GM12878 (cell line): ENCODE results near the gene CSRP1. TPM values are rescaled to one million over a fixed set of nuclear protein-coding genes. Genes with fewer than 3 reads are reported as not detected.

ENCODE experiments used
- ATAC-seq: fragments of 200-7000 bp; cut with Tn5 transposase; 3 replicates; pipeline ENCODE4 v1.9.1; 2020; ENCODE audit warnings: mild to moderate bottlenecking, moderate library complexity
- BruUV-seq: library from RNA; stranded (reverse); fragments of 400-500 nt; replicated peaks from 2 replicates; lab custom pipeline; 2021; lab: Mats Ljungman, UMichigan
- CTCF ChIA-PET: fragments of 300-600 bp; sonication (Branson Sonifier 250); formaldehyde crosslinking; extraction: SDS; loops from one replicate; lab custom pipeline; 2021; ENCODE audit warnings: inconsistent platforms; lab: Yijun Ruan, JAX
- POLR2A ChIA-PET: fragments of 350-600 bp; formaldehyde crosslinking; extraction: SDS; loops from one replicate; lab custom pipeline; 2021; ENCODE audit warnings: inconsistent platforms; lab: Charles Lee
- RAD21 ChIA-PET: fragments of 300-600 bp; sonication (Branson Sonifier 250); formaldehyde crosslinking; loops from one replicate; lab custom pipeline; 2023; ENCODE audit warnings: antibody characterized with exemption; ENCODE audit not compliant: unreplicated experiment; lab: Charles Lee
- SMC1A ChIA-PET: fragments of 300-600 bp; sonication (Branson Sonifier 250); formaldehyde crosslinking; loops from one replicate; lab custom pipeline; 2023; ENCODE audit not compliant: unreplicated experiment, uncharacterized antibody; lab: Charles Lee
- DNase-seq: peaks from one replicate; pipeline ENCODE4 v3.0.0-alpha.2; 2011; ENCODE audit warnings: low read depth, low spot score
- FAIRE-seq: peaks from 3 replicates; lab custom pipeline; 2011; peaks lifted over from hg19 to GRCh38; lab: Jason Lieb, UNC
- H2AFZ ChIP-seq: 2 replicates; pipeline ENCODE4 v1.6.0; 2011; ENCODE audit warnings: low read depth, low read length, control low read depth; ENCODE audit not compliant: control insufficient read depth
- H3K27ac ChIP-seq: 2 replicates; pipeline ENCODE4 v1.5.1; 2011; ENCODE audit warnings: control low read depth; ENCODE audit not compliant: control insufficient read depth, insufficient read depth
- H3K27me3 ChIP-seq, 2 experiments: replicated peaks in 1 of 2; 2 replicates each; pipeline versions ENCODE4 v1.6.0 to v1.6.1; 2011; ENCODE audit warnings: low read length in 1 of 2; ENCODE audit not compliant: control insufficient read depth in 2 of 2, insufficient read depth in 2 of 2
- H3K36me3 ChIP-seq, 2 experiments: 2 replicates each; pipeline ENCODE4 v1.5.1; 2011; ENCODE audit warnings: low read length in 1 of 2; ENCODE audit not compliant: control insufficient read depth in 2 of 2, insufficient read depth in 2 of 2
- H3K4me1 ChIP-seq: 2 replicates; pipeline ENCODE4 v1.6.1; 2011; ENCODE audit warnings: mild to moderate bottlenecking, low read length, moderate library complexity, mixed read lengths; ENCODE audit not compliant: control insufficient read depth, insufficient read depth
- H3K4me2 ChIP-seq: 2 replicates; pipeline ENCODE4 v1.6.0; 2011; ENCODE audit warnings: control low read depth; ENCODE audit not compliant: control insufficient read depth, insufficient read depth
- H3K4me3 ChIP-seq: fragments of 200-600 bp; sonication (generic); 2 replicates; pipeline ENCODE4 v1.5.1; 2016
- H3K79me2 ChIP-seq: 2 replicates; pipeline ENCODE4 v1.6.0; 2011; ENCODE audit warnings: low read length; ENCODE audit not compliant: control insufficient read depth, insufficient read depth
- H3K9ac ChIP-seq: 2 replicates; pipeline ENCODE4 v1.8.0; 2011; ENCODE audit warnings: low read length, control low read depth, mixed read lengths; ENCODE audit not compliant: control insufficient read depth, insufficient read depth
- H3K9me3 ChIP-seq: replicated peaks from 3 replicates; pipeline ENCODE4 v1.5.1; 2011; ENCODE audit warnings: mild to moderate bottlenecking, low read length; ENCODE audit not compliant: control insufficient read depth, insufficient read depth
- H4K20me1 ChIP-seq: 2 replicates; pipeline ENCODE4 v1.6.0; 2011; ENCODE audit not compliant: control insufficient read depth, insufficient read depth
- CBX5 ChIP-seq: sonication (generic); IDR thresholded peaks from 2 replicates; pipeline ENCODE4 v1.6.1; 2016; ENCODE audit warnings: low read depth, moderate library complexity, mild to moderate bottlenecking, inconsistent platforms
- CREB1 ChIP-seq: IDR thresholded peaks from 2 replicates; pipeline ENCODE4 v1.6.1; 2012; ENCODE audit warnings: low read depth, mild to moderate bottlenecking, inconsistent platforms
- CUX1 ChIP-seq: IDR thresholded peaks from 2 replicates; pipeline ENCODE4 v1.6.1; 2012; ENCODE audit warnings: improper control_type of control experiment, low read depth, low read length; ENCODE audit not compliant: insufficient replicate concordance
- FOXM1 ChIP-seq: IDR thresholded peaks from 2 replicates; pipeline ENCODE4 v1.6.1; 2012; ENCODE audit warnings: low read depth, mild to moderate bottlenecking, inconsistent platforms, low read length, moderate library complexity
- KAT2A ChIP-seq: conservative IDR thresholded peaks from 2 replicates; pipeline ENCODE4 v1.6.1; 2011; ENCODE audit warnings: low read depth, low read length; ENCODE audit not compliant: control insufficient read depth
- NR2C2 ChIP-seq: IDR thresholded peaks from 2 replicates; pipeline ENCODE4 v1.6.1; 2011; ENCODE audit warnings: borderline replicate concordance, low read depth; ENCODE audit not compliant: control insufficient read depth, insufficient read length
- RAD21 ChIP-seq: IDR thresholded peaks from 2 replicates; pipeline ENCODE4 v1.6.1; 2011; ENCODE audit warnings: mild to moderate bottlenecking, low read depth, low read length, moderate library complexity; ENCODE audit not compliant: insufficient read depth
- SPI1 ChIP-seq: IDR thresholded peaks from 2 replicates; pipeline ENCODE4 v1.6.1; 2011; ENCODE audit warnings: low read depth, mild to moderate bottlenecking, low read length, moderate library complexity, borderline replicate concordance; ENCODE audit not compliant: insufficient read depth
- whole genome bisulfite sequencing: methylation state at CpG from one replicate; pipeline ENCODE4 v1.1.6; 2016; ENCODE audit warnings: low lambda C conversion rate; ENCODE audit not compliant: insufficient replicate concordance, insufficient coverage; ENCODE audit errors: missing lambda C conversion rate; 5-methylcytosine and 5-hydroxymethylcytosine counted together
- in situ Hi-C: fragments of 300-500 bp; cut with MboI; formaldehyde crosslinking; loops from 9 replicates; pipeline ENCODE4 v1.14.3; 2018; ENCODE audit warnings: mixed read lengths
- intact Hi-C: fragments of 100-400 bp; cut with micrococcal nuclease; formaldehyde crosslinking; loops from one replicate; pipeline ENCODE4 v1.14.2; 2022; ENCODE audit not compliant: unreplicated experiment
- polyA plus RNA-seq, 11 experiments: library from polyadenylated mRNA; depleted of rRNA in 4 of 11; unstranded in 6 of 11; stranded (reverse) in 5 of 11; fragments of >200 nt; fragmentation: Nextera tagmentation in 4 of 11; fragmentation: Illumina TruSeq in 1 of 11; extraction: Ambion mirVana in 4 of 11; extraction: Trizol in 1 of 11; gene quantifications; 1 replicate in 1 of 11; 2 replicates in 10 of 11; pipeline versions ENCODE4 v1.2.1 to v1.2.3, GENCODE V29; 2011 to 2016; ENCODE audit warnings: inconsistent platforms in 2 of 11, missing spikeins in 2 of 11, low read depth in 1 of 11
- total RNA-seq, 4 experiments: library from RNA; depleted of rRNA in 3 of 4; stranded (reverse); fragments of >200 nt in 3 of 4; fragmentation: Illumina TruSeq in 1 of 4; extraction: Trizol in 1 of 4; gene quantifications; 2 replicates each; pipeline versions ENCODE4 v1.2.1 to v1.2.3, GENCODE V29; 2013 to 2021

Gene CSRP1
- total and polyA plus RNA-seq, 10 of the 15 experiments (the other 5 are each of a cell fraction or from before 2014, with no cell fraction given), result 23.4 to 99.2 (median 80.7) TPM

- no TSS peak for BruUV-seq
- no peak for FAIRE-seq
- TF ChIP-seq CREB1, result no peak
- no peak for TF ChIP-seq RAD21
- TF ChIP-seq CUX1, result no peak
- TF ChIP-seq FOXM1, result no peak
- no peak for TF ChIP-seq NR2C2
- TF ChIP-seq SPI1, result peak; percentile 33; the same call in 1 of the 2 replicates
- TF ChIP-seq CBX5, result no peak
- TF ChIP-seq KAT2A, result no peak
- in situ Hi-C loops (no loop called here), intact Hi-C loops (no loop called here)
- Histone ChIP-seq H3K9ac (no peak overlapping the region), H3K27me3 (peaks cover 0 to 1% of the 10 kb centered on the region in 2 experiments; a peak in 1 of 4 replicates), H4K20me1 (no peaks in the 10 kb centered on the region), H2AFZ (no peak overlapping the region), H3K4me2 (no peak overlapping the region), H3K79me2 (no peaks in the 10 kb centered on the region), H3K36me3 (no peaks in the 10 kb centered on the region), H3K27ac (no peak overlapping the region), H3K4me3 (no peak overlapping the region), H3K4me1 (no peaks in the 10 kb centered on the region), H3K9me3 (no peaks in the 10 kb centered on the region)
- CTCF ChIA-PET, result interaction anchor here (0.9 to 2.9 kb wide), 4 partner anchors 8 to 116 kb away, joined by 3 to 18 read pairs (median 5); no protein-coding TSS in a partner anchor
- POLR2A ChIA-PET, result interaction anchor here (0.5 kb wide), 1 partner anchor 1288 kb away, joined by 3 read pairs; no protein-coding TSS in a partner anchor
- 45% methylated on average over 12 of the region's 12 CpGs for WGBS
- no peak for DNase-seq
- SMC1A ChIA-PET, result interaction anchor here (1.5 kb wide), 1 partner anchor 71 kb away, joined by 4 read pairs; no protein-coding TSS in a partner anchor
- RAD21 ChIA-PET, result interaction anchor here (1.4 to 1.6 kb wide), 2 partner anchors 16 to 157 kb away, joined by 3 to 5 read pairs; no protein-coding TSS in a partner anchor
- ATAC-seq, result peak; percentile 44
Observed at GRCh38 chr1:201551877-201552731, 45.2 kb upstream of the CSRP1 start.
